ENCODE data around the gene PLOD2.

DNA sequence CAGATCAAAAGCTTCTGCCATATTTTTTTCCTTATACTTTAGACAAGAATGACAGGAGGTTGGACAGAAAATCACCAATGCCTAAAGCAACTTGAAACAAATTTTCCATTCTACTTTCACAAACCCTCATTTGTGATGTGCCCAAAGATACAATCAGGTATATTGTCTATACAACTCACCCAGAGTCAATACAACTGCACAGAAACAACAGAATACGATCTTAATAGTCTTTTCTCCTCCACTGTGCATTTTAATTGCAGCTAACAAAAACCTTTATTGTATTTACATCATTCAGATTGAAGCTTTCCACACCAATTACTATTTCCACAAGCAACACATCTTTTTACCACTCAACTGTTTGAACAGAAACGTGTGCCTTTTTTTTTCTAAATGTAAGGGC, 80.4 kb downstream of the PLOD2 start:
- TF ChIP-seq, protein P1, sequence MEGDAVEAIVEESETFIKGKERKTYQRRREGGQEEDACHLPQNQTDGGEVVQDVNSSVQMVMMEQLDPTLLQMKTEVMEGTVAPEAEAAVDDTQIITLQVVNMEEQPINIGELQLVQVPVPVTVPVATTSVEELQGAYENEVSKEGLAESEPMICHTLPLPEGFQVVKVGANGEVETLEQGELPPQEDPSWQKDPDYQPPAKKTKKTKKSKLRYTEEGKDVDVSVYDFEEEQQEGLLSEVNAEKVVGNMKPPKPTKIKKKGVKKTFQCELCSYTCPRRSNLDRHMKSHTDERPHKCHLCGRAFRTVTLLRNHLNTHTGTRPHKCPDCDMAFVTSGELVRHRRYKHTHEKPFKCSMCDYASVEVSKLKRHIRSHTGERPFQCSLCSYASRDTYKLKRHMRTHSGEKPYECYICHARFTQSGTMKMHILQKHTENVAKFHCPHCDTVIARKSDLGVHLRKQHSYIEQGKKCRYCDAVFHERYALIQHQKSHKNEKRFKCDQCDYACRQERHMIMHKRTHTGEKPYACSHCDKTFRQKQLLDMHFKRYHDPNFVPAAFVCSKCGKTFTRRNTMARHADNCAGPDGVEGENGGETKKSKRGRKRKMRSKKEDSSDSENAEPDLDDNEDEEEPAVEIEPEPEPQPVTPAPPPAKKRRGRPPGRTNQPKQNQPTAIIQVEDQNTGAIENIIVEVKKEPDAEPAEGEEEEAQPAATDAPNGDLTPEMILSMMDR (conservative IDR thresholded peaks at IDR 0.05; ENCODE audit: low read length) = no peak
- TF ChIP-seq EZH2phosphoT487 (IDR thresholded peaks at IDR 0.05; ENCODE audit: borderline replicate concordance) = no peak
